CD14-positive monocyte (primary cell): ENCODE measurements around the gene RAPGEF5. TPM values are rescaled to one million over a fixed set of nuclear protein-coding genes. Genes with fewer than 3 reads are reported as not detected.

ENCODE experiments used
- DNase-seq, 3 donors: peaks; one replicate each; pipeline ENCODE4 v3.0.0-alpha.2; 2011 to 2022
- H2AFZ ChIP-seq: 2 replicates; pipeline ENCODE4 v1.6.0; 2012; ENCODE audit warnings: mild to moderate bottlenecking, low read depth, low read length, inconsistent platforms; ENCODE audit not compliant: insufficient read depth, poor library complexity, severe bottlenecking
- H3K27ac ChIP-seq, 2 donors: 1 replicate in 1 of 2; 2 replicates in 1 of 2; pipeline ENCODE4 v1.5.1; 2012 to 2013; ENCODE audit warnings: low read length in 2 of 2, control low read depth in 1 of 2, inconsistent platforms in 1 of 2, low read depth in 1 of 2, mild to moderate bottlenecking in 1 of 2
- H3K27me3 ChIP-seq, 2 donors: one replicate each; pipeline versions ENCODE4 v1.6.0 to v1.6.1; 2011 to 2013; ENCODE audit warnings: low read length in 2 of 2; ENCODE audit not compliant: control insufficient read depth in 2 of 2, insufficient read depth in 2 of 2
- H3K36me3 ChIP-seq, 2 donors: replicated peaks in 1 of 2; 1 replicate in 1 of 2; 2 replicates in 1 of 2; pipeline versions ENCODE4 v1.5.1 to v1.6.1; 2012 to 2013; ENCODE audit warnings: low read length in 2 of 2, control low read depth in 1 of 2, inconsistent platforms in 1 of 2, mild to moderate bottlenecking in 1 of 2; ENCODE audit not compliant: insufficient read depth in 2 of 2, control insufficient read depth in 1 of 2
- H3K4me1 ChIP-seq, 2 donors: 1 replicate in 1 of 2; 2 replicates in 1 of 2; pipeline versions ENCODE4 v1.5.1 to v1.6.1; 2012 to 2013; ENCODE audit warnings: low read length in 2 of 2, control low read depth in 1 of 2, inconsistent platforms in 1 of 2, mild to moderate bottlenecking in 1 of 2, moderate library complexity in 1 of 2; ENCODE audit not compliant: insufficient read depth in 2 of 2, control insufficient read depth in 1 of 2
- H3K4me2 ChIP-seq: replicated peaks from 2 replicates; pipeline ENCODE3; 2012; ENCODE audit warnings: low read length, moderate library complexity, mild to moderate bottlenecking; ENCODE audit not compliant: poor library complexity, severe bottlenecking; ENCODE audit errors: extremely low read depth
- H3K4me3 ChIP-seq, 3 experiments: fragments of 200-600 bp in 1 of 3; sonication (generic) in 1 of 3; replicated peaks in 1 of 3; 1 replicate in 2 of 3; 2 replicates in 1 of 3; pipeline ENCODE4 v1.5.1; 2011 to 2013; ENCODE audit warnings: low read length in 3 of 3, mild to moderate bottlenecking in 3 of 3, control low read depth in 2 of 3, low read depth in 2 of 3, inconsistent platforms in 1 of 3, moderate library complexity in 1 of 3
- H3K79me2 ChIP-seq: 2 replicates; pipeline ENCODE4 v1.6.0; 2012; ENCODE audit warnings: mild to moderate bottlenecking, control low read depth, inconsistent platforms, low read length, moderate library complexity; ENCODE audit not compliant: insufficient read depth
- H3K9ac ChIP-seq: 2 replicates; pipeline ENCODE4 v1.6.0; 2017; ENCODE audit warnings: low read length, mild to moderate bottlenecking; ENCODE audit not compliant: insufficient read depth, poor library complexity, severe bottlenecking
- H3K9me3 ChIP-seq, 2 donors: replicated peaks in 1 of 2; 1 replicate in 1 of 2; 2 replicates in 1 of 2; pipeline versions ENCODE4 v1.5.1 to v1.6.1; 2012 to 2013; ENCODE audit warnings: low read length in 2 of 2, control low read depth in 1 of 2; ENCODE audit not compliant: control insufficient read depth in 1 of 2, insufficient read depth in 1 of 2
- H4K20me1 ChIP-seq: 2 replicates; pipeline ENCODE4 v1.6.0; 2012; ENCODE audit warnings: mild to moderate bottlenecking, low read length, control low read depth, moderate library complexity; ENCODE audit not compliant: insufficient read depth
- H3K27ac Mint-ChIP-seq, 7 donors: one replicate each; pipeline ENCODE4 v1.8.0; 2020; ENCODE audit warnings: mild to moderate bottlenecking in 7 of 7, mixed read lengths in 7 of 7, moderate library complexity in 6 of 7, inconsistent platforms in 2 of 7
- H3K27me3 Mint-ChIP-seq, 3 donors: one replicate each; pipeline ENCODE4 v1.8.0; 2021 to 2022; ENCODE audit warnings: low read depth in 3 of 3, mild to moderate bottlenecking in 3 of 3, mixed read lengths in 3 of 3, moderate library complexity in 3 of 3, inconsistent platforms in 1 of 3
- H3K36me3 Mint-ChIP-seq, 2 donors: one replicate each; pipeline ENCODE4 v1.8.0; 2020; ENCODE audit warnings: mixed read lengths in 2 of 2, inconsistent platforms in 1 of 2, mild to moderate bottlenecking in 1 of 2
- H3K4me1 Mint-ChIP-seq: one replicate; pipeline ENCODE4 v1.8.0; 2020; ENCODE audit warnings: mild to moderate bottlenecking, mixed read lengths
- H3K4me3 Mint-ChIP-seq, 2 donors: one replicate each; pipeline ENCODE4 v1.8.0; 2020; ENCODE audit warnings: mild to moderate bottlenecking in 2 of 2, mixed read lengths in 2 of 2, moderate library complexity in 1 of 2
- H3K9me3 Mint-ChIP-seq, 7 donors: one replicate each; pipeline ENCODE4 v1.8.0; 2020 to 2022; ENCODE audit warnings: mixed read lengths in 7 of 7, mild to moderate bottlenecking in 6 of 7, moderate library complexity in 6 of 7, inconsistent platforms in 2 of 7
- CTCF ChIP-seq: fragments of 200-600 bp; IDR thresholded peaks from one replicate; pipeline ENCODE4 v1.8.0; 2022; ENCODE audit warnings: antibody characterized with exemption, mild to moderate bottlenecking
- WGBS: methylation state at CpG from one replicate; pipeline ENCODE4 v1.1.5; 2013; ENCODE audit warnings: missing lambda C conversion rate; ENCODE audit not compliant: insufficient coverage; 5-methylcytosine and 5-hydroxymethylcytosine counted together
- intact Hi-C, 2 donors: fragments of 100-400 bp; cut with micrococcal nuclease; formaldehyde crosslinking; loops; one replicate each; pipeline versions ENCODE4 v1.15.0 to v1.15.1; 2023
- polyA plus RNA-seq, 3 donors: library from polyadenylated mRNA; depleted of rRNA in 1 of 3; unstranded in 2 of 3; stranded (reverse) in 1 of 3; fragments of 300-500 nt in 2 of 3; fragments of >200 nt in 1 of 3; fragmentation: Illumina TruSeq in 2 of 3; gene quantifications; 1 replicate in 2 of 3; 2 replicates in 1 of 3; pipeline ENCODE4 v1.2.3, GENCODE V29; 2012 to 2021

The RAPGEF5 gene
- polyA plus RNA-seq, 3 donors, result not detected

GRCh38 chr7:22159341-22159740 lies 197.6 kb downstream of the RAPGEF5 start:
- Histone ChIP-seq H3K79me2 (no peaks in the 10 kb centered on the region), H3K36me3 (no peaks in the 10 kb centered on the region), H3K9me3 (no peaks in the 10 kb centered on the region), H4K20me1 (no peaks in the 10 kb centered on the region), H3K4me2 (no peak overlapping the region), H2AFZ (no peak overlapping the region), H3K4me1 (no peaks in the 10 kb centered on the region), H3K27ac (no peak overlapping the region), H3K27me3 (no peaks in the 10 kb centered on the region), H3K9ac (no peak overlapping the region), H3K4me3 (no peak overlapping the region)
- DNase-seq, result no peak
- TF ChIP-seq CTCF, result no peak
- Mint-ChIP-seq H3K9me3 (peaks cover 0 to 2% (median 0%) of the 10 kb centered on the region in 7 donors), H3K27me3 (no peaks in the 10 kb centered on the region), H3K4me1 (no peaks in the 10 kb centered on the region), H3K36me3 (no peaks in the 10 kb centered on the region), H3K27ac (no peak overlapping the region), H3K4me3 (no peak overlapping the region)
- no CpG with 5 or more reads among the region's 2 CpGs for WGBS
- intact Hi-C loops, result no loop called here

- no peak overlapping the region for H3K4me2 ChIP-seq
- H3K36me3 Mint-ChIP-seq, result no peaks in the 10 kb centered on the region
- intact Hi-C loops, result no loop called here
- DNase-seq, result no peak
- H3K4me3 ChIP-seq, result no peak overlapping the region
- no peaks in the 10 kb centered on the region for H3K79me2 ChIP-seq
- 94% methylated on average over 8 of the region's 9 CpGs for WGBS
- H2AFZ ChIP-seq, result no peak overlapping the region
- H3K27ac ChIP-seq, result no peak overlapping the region
- H3K9ac ChIP-seq, result no peak overlapping the region
- H3K4me1 ChIP-seq, result no peaks in the 10 kb centered on the region
- TF ChIP-seq CTCF, result no peak
- no peaks in the 10 kb centered on the region for H3K27me3 Mint-ChIP-seq
- no peaks in the 10 kb centered on the region for H3K36me3 ChIP-seq
- no peak overlapping the region for H3K27ac Mint-ChIP-seq
- H3K9me3 ChIP-seq, result no peaks in the 10 kb centered on the region
- H3K4me3 Mint-ChIP-seq, result no peak overlapping the region
- H3K27me3 ChIP-seq, result no peaks in the 10 kb centered on the region
- H4K20me1 ChIP-seq, result no peaks in the 10 kb centered on the region
- H3K4me1 Mint-ChIP-seq, result no peaks in the 10 kb centered on the region
- peaks cover 0 to 2% (median 0%) of the 10 kb centered on the region in 7 donors for H3K9me3 Mint-ChIP-seq
These were observed 199.4 kb downstream of the RAPGEF5 start for GRCh38 chr7:22157552-22157951.
